IPS-15b (cell line): ENCODE measurements around the gene SLC11A2.

Experiments
- H3K27me3 ChIP-seq: one replicate; pipeline ENCODE4 v1.6.1; 2013; ENCODE audit warnings: low read length; ENCODE audit not compliant: control insufficient read depth, insufficient read depth
- H3K36me3 ChIP-seq: one replicate; pipeline ENCODE4 v1.6.1; 2013; ENCODE audit warnings: low read length; ENCODE audit not compliant: control insufficient read depth, insufficient read depth
- H3K4me1 ChIP-seq: one replicate; pipeline ENCODE4 v1.6.1; 2013; ENCODE audit warnings: mild to moderate bottlenecking, low read length; ENCODE audit not compliant: control insufficient read depth, insufficient read depth
- H3K4me3 ChIP-seq: one replicate; pipeline ENCODE4 v1.5.1; 2013; ENCODE audit warnings: low read depth, low read length
- H3K9ac ChIP-seq: one replicate; pipeline ENCODE4 v1.6.1; 2013; ENCODE audit warnings: low read depth, mild to moderate bottlenecking, low read length
- H3K9me3 ChIP-seq: one replicate; pipeline ENCODE4 v1.6.1; 2013; ENCODE audit warnings: mild to moderate bottlenecking, low read length; ENCODE audit not compliant: control insufficient read depth, insufficient read depth

Gene SLC11A2

GRCh38 chr12:50985322-50985721 is 40.9 kb downstream of the SLC11A2 start:
- no peaks in the 10 kb centered on the region for H3K9me3 ChIP-seq
- no peak overlapping the region for H3K4me3 ChIP-seq
- peaks cover 3% of the 10 kb centered on the region for H3K36me3 ChIP-seq
- H3K4me1 ChIP-seq: no peaks in the 10 kb centered on the region
- H3K27me3 ChIP-seq: no peaks in the 10 kb centered on the region
- no peak overlapping the region for H3K9ac ChIP-seq

- Histone ChIP-seq H3K9me3 (no peaks in the 10 kb centered on the region), H3K9ac (no peak overlapping the region), H3K36me3 (peaks cover 3% of the 10 kb centered on the region), H3K4me3 (no peak overlapping the region), H3K4me1 (no peaks in the 10 kb centered on the region), H3K27me3 (no peaks in the 10 kb centered on the region)
These were observed 41.4 kb downstream of the SLC11A2 start for GRCh38 chr12:50984586-50985298.

GRCh38 chr12:50981319-50982239 is 44.6 kb downstream of the SLC11A2 start:
- Histone ChIP-seq H3K27me3 (no peaks in the 10 kb centered on the region), H3K4me1 (no peaks in the 10 kb centered on the region), H3K36me3 (no peaks in the 10 kb centered on the region), H3K9me3 (no peaks in the 10 kb centered on the region), H3K4me3 (no peak overlapping the region), H3K9ac (no peak overlapping the region)

GRCh38 chr12:50980545-50980944 is 45.6 kb downstream of the SLC11A2 start:
- Histone ChIP-seq H3K9me3 (no peaks in the 10 kb centered on the region), H3K4me3 (no peak overlapping the region), H3K27me3 (no peaks in the 10 kb centered on the region), H3K36me3 (no peaks in the 10 kb centered on the region), H3K9ac (no peak overlapping the region), H3K4me1 (no peaks in the 10 kb centered on the region)

- no peak overlapping the region for H3K9ac ChIP-seq
- H3K36me3 ChIP-seq: no peaks in the 10 kb centered on the region
- no peaks in the 10 kb centered on the region for H3K27me3 ChIP-seq
- no peaks in the 10 kb centered on the region for H3K9me3 ChIP-seq
- H3K4me1 ChIP-seq: no peaks in the 10 kb centered on the region
- H3K4me3 ChIP-seq: no peak overlapping the region
These were observed 46.7 kb downstream of the SLC11A2 start for GRCh38 chr12:50979369-50980052.

GRCh38 chr12:50971946-50972345 is 54.2 kb downstream of the SLC11A2 start:
- peaks cover 7% of the 10 kb centered on the region for H3K9me3 ChIP-seq
- no peaks in the 10 kb centered on the region for H3K4me1 ChIP-seq
- H3K4me3 ChIP-seq: no peak overlapping the region
- no peak overlapping the region for H3K9ac ChIP-seq
- no peaks in the 10 kb centered on the region for H3K36me3 ChIP-seq
- H3K27me3 ChIP-seq: no peaks in the 10 kb centered on the region

- Histone ChIP-seq H3K4me1 (no peaks in the 10 kb centered on the region), H3K27me3 (no peaks in the 10 kb centered on the region), H3K9ac (no peak overlapping the region), H3K9me3 (no peaks in the 10 kb centered on the region), H3K36me3 (no peaks in the 10 kb centered on the region), H3K4me3 (no peak overlapping the region)
These were observed 61.8 kb downstream of the SLC11A2 start for GRCh38 chr12:50964432-50964831.

- Histone ChIP-seq H3K9me3 (no peaks in the 10 kb centered on the region), H3K36me3 (no peaks in the 10 kb centered on the region), H3K4me1 (no peaks in the 10 kb centered on the region), H3K27me3 (no peaks in the 10 kb centered on the region), H3K4me3 (no peak overlapping the region), H3K9ac (no peak overlapping the region)
These were observed 64.5 kb downstream of the SLC11A2 start for GRCh38 chr12:50961708-50962107.

- Histone ChIP-seq H3K36me3 (no peaks in the 10 kb centered on the region), H3K4me3 (no peak overlapping the region), H3K27me3 (no peaks in the 10 kb centered on the region), H3K4me1 (no peaks in the 10 kb centered on the region), H3K9me3 (no peaks in the 10 kb centered on the region), H3K9ac (no peak overlapping the region)
These were observed 66.1 kb downstream of the SLC11A2 start for GRCh38 chr12:50960130-50960529.

GRCh38 chr12:50955697-50956096 is 70.5 kb downstream of the SLC11A2 start:
- Histone ChIP-seq H3K4me3 (no peak overlapping the region), H3K27me3 (no peaks in the 10 kb centered on the region), H3K9me3 (no peaks in the 10 kb centered on the region), H3K9ac (no peak overlapping the region), H3K36me3 (no peaks in the 10 kb centered on the region), H3K4me1 (no peaks in the 10 kb centered on the region)

GRCh38 chr12:50955288-50955687 is 70.9 kb downstream of the SLC11A2 start:
- H3K36me3 ChIP-seq: no peaks in the 10 kb centered on the region
- H3K27me3 ChIP-seq: no peaks in the 10 kb centered on the region
- H3K9ac ChIP-seq: no peak overlapping the region
- no peaks in the 10 kb centered on the region for H3K9me3 ChIP-seq
- no peaks in the 10 kb centered on the region for H3K4me1 ChIP-seq
- H3K4me3 ChIP-seq: no peak overlapping the region
